ENCODE data around the gene PBRM1. TPM values are rescaled to one million over a fixed set of nuclear protein-coding genes. Genes with fewer than 3 reads are reported as not detected.
A peak's percentile ranks its signal among the peaks of the same experiment; 100 is the strongest.

PBRM1 gene
- total RNA-seq, 2 experiments from 2014 or later, result 75.7 to 91.1 TPM

GRCh38 chr3:52600258-52600657 is 85.5 kb downstream of the PBRM1 start:
- Histone ChIP-seq H3K79me2 (ENCODE audit: insufficient read depth, low read depth, low read length) (no peaks in the 10 kb centered on the region), H3K4me2 (ENCODE audit: low read length) (no peak overlapping the region), H3K27ac (ENCODE audit: low read depth, low read length, poor library complexity, severe bottlenecking) (no peak overlapping the region), H3K9me3 (ENCODE audit: low read length) (peaks cover 15% of the 10 kb centered on the region), H3K4me1 (ENCODE audit: insufficient read depth, low read length, poor library complexity, severe bottlenecking) (no peaks in the 10 kb centered on the region), H3K4me3 (ENCODE audit: low read depth, low read length, poor library complexity, severe bottlenecking) (no peak overlapping the region), H2AFZ (ENCODE audit: low read length) (no peak overlapping the region), H3K9me2 (ENCODE audit: insufficient read depth, low read length) (no peaks in the 10 kb centered on the region), H3K36me3 (ENCODE audit: insufficient read depth, low read length) (peaks cover 95% of the 10 kb centered on the region), H4K20me1 (ENCODE audit: insufficient read depth, low read length) (no peaks in the 10 kb centered on the region)
- TF ChIP-seq EZH2phosphoT487 (IDR thresholded peaks at IDR 0.05; ENCODE audit: borderline replicate concordance, low read depth, low read length), result no peak
- TF ChIP-seq, protein P1, sequence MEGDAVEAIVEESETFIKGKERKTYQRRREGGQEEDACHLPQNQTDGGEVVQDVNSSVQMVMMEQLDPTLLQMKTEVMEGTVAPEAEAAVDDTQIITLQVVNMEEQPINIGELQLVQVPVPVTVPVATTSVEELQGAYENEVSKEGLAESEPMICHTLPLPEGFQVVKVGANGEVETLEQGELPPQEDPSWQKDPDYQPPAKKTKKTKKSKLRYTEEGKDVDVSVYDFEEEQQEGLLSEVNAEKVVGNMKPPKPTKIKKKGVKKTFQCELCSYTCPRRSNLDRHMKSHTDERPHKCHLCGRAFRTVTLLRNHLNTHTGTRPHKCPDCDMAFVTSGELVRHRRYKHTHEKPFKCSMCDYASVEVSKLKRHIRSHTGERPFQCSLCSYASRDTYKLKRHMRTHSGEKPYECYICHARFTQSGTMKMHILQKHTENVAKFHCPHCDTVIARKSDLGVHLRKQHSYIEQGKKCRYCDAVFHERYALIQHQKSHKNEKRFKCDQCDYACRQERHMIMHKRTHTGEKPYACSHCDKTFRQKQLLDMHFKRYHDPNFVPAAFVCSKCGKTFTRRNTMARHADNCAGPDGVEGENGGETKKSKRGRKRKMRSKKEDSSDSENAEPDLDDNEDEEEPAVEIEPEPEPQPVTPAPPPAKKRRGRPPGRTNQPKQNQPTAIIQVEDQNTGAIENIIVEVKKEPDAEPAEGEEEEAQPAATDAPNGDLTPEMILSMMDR (conservative IDR thresholded peaks at IDR 0.05; ENCODE audit: low read length), result no peak
- no TSS peak for BruUV-seq (replicated peaks)
- CTCF ChIA-PET (ENCODE audit: unreplicated experiment), result no interaction called here
- POLR2A ChIA-PET, result no interaction called here
- intact Hi-C loops (cut with micrococcal nuclease; ENCODE audit: unreplicated experiment), result no loop called here
- peak; percentile 9 for DNase-seq (ENCODE audit: low spot score)

GRCh38 chr3:52596658-52597265 is 89.0 kb downstream of the PBRM1 start:
- H3K36me3 ChIP-seq (ENCODE audit: insufficient read depth, low read length), result peaks cover 89% of the 10 kb centered on the region
- H2AFZ ChIP-seq (ENCODE audit: low read length), result no peak overlapping the region
- CTCF ChIA-PET (ENCODE audit: unreplicated experiment), result no interaction called here
- H3K4me2 ChIP-seq (ENCODE audit: low read length), result no peak overlapping the region
- peaks cover 15% of the 10 kb centered on the region for H3K9me3 ChIP-seq (ENCODE audit: low read length)
- no peaks in the 10 kb centered on the region for H3K4me1 ChIP-seq (ENCODE audit: insufficient read depth, low read length, poor library complexity, severe bottlenecking)
- no peak for TF ChIP-seq EZH2phosphoT487 (IDR thresholded peaks at IDR 0.05; ENCODE audit: borderline replicate concordance, low read depth, low read length)
- TF ChIP-seq, protein P1 (conservative IDR thresholded peaks at IDR 0.05; ENCODE audit: low read length), result no peak
- H3K79me2 ChIP-seq (ENCODE audit: insufficient read depth, low read depth, low read length), result no peaks in the 10 kb centered on the region
- no peak for DNase-seq (ENCODE audit: low spot score)
- H4K20me1 ChIP-seq (ENCODE audit: insufficient read depth, low read length), result no peaks in the 10 kb centered on the region
- intact Hi-C loops (cut with micrococcal nuclease; ENCODE audit: unreplicated experiment), result no loop called here
- POLR2A ChIA-PET, result no interaction called here
- no TSS peak for BruUV-seq (replicated peaks)
- no peak overlapping the region for H3K4me3 ChIP-seq (ENCODE audit: low read depth, low read length, poor library complexity, severe bottlenecking)
- H3K27ac ChIP-seq (ENCODE audit: low read depth, low read length, poor library complexity, severe bottlenecking), result no peak overlapping the region
- no peaks in the 10 kb centered on the region for H3K9me2 ChIP-seq (ENCODE audit: insufficient read depth, low read length)

DNA sequence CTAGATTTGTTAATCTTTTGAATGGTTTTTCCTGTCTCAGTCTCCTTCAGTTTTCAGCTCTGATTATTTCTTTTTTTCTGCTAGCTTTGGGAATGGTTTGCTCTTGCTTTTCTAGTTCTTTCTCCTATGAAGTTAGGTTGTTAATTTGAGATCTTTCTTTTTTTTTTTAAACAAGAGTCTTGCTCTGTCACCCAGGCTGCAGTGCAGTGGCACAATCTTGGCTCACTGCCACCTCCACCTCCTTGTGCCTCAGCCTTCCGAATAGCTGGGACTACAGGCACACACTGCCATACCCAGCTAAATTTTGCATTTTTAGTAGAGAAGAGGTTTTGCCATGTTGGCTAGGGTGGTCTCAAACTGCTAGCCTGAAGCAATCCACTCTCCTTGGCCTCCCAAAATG is 92.6 kb downstream of the PBRM1 start:
- TF ChIP-seq, protein P1 (conservative IDR thresholded peaks at IDR 0.05; ENCODE audit: low read length), result no peak
- TF ChIP-seq EZH2phosphoT487 (IDR thresholded peaks at IDR 0.05; ENCODE audit: borderline replicate concordance, low read depth, low read length), result no peak
- no peak overlapping the region for H3K27ac ChIP-seq (ENCODE audit: low read depth, low read length, poor library complexity, severe bottlenecking)
- ChIA-PET POLR2A (no interaction called here), CTCF (ENCODE audit: unreplicated experiment) (no interaction called here)
- H3K4me2 ChIP-seq (ENCODE audit: low read length), result no peak overlapping the region
- BruUV-seq (replicated peaks), result no TSS peak
- H3K9me3 ChIP-seq (ENCODE audit: low read length), result no peaks in the 10 kb centered on the region
- no peaks in the 10 kb centered on the region for H3K9me2 ChIP-seq (ENCODE audit: insufficient read depth, low read length)
- no peak overlapping the region for H3K4me3 ChIP-seq (ENCODE audit: low read depth, low read length, poor library complexity, severe bottlenecking)
- no peaks in the 10 kb centered on the region for H3K4me1 ChIP-seq (ENCODE audit: insufficient read depth, low read length, poor library complexity, severe bottlenecking)
- intact Hi-C loops (cut with micrococcal nuclease; ENCODE audit: unreplicated experiment), result no loop called here
- H4K20me1 ChIP-seq (ENCODE audit: insufficient read depth, low read length), result no peaks in the 10 kb centered on the region
- no peak overlapping the region for H2AFZ ChIP-seq (ENCODE audit: low read length)
- no peak for DNase-seq (ENCODE audit: low spot score)
- peaks cover 72% of the 10 kb centered on the region for H3K36me3 ChIP-seq (ENCODE audit: insufficient read depth, low read length)
- H3K79me2 ChIP-seq (ENCODE audit: insufficient read depth, low read depth, low read length), result no peaks in the 10 kb centered on the region
